Endothelial cell of umbilical vein (primary cell): ENCODE results near the gene UVRAG.

ENCODE experiments used
- CTCF ChIP-seq, 2 donors: IDR thresholded peaks; 1 replicate in 1 of 2; 2 replicates in 1 of 2; pipeline ENCODE4 v1.5.1; 2011; ENCODE audit warnings: low read length in 2 of 2, mild to moderate bottlenecking in 2 of 2, moderate library complexity in 2 of 2, control low read depth in 1 of 2, inconsistent platforms in 1 of 2, low read depth in 1 of 2; ENCODE audit not compliant: insufficient read depth in 1 of 2; ENCODE audit errors: extremely low read depth in 1 of 2
- GATA2 ChIP-seq: IDR thresholded peaks from 2 replicates; pipeline ENCODE4 v1.7.0; 2011; ENCODE audit warnings: low read depth, mild to moderate bottlenecking, moderate library complexity, mixed read lengths, low read length; ENCODE audit not compliant: insufficient read length, insufficient read depth
- POLR2A ChIP-seq: IDR thresholded peaks from 2 replicates; pipeline ENCODE4 v1.6.1; 2012; ENCODE audit warnings: low read depth, mild to moderate bottlenecking, control low read depth, low read length

GRCh38 chr11:76156971-76157427, 342.0 kb downstream of the UVRAG start:
- TF ChIP-seq POLR2A = no peak
- TF ChIP-seq GATA2 = no peak
- TF ChIP-seq CTCF (IDR thresholded peaks at IDR 0.05; ENCODE audit: extremely low read depth in 1 of 2, insufficient read depth in 1 of 2, low read depth in 1 of 2, low read length in 2 of 2) = no peak
